GM21447 (cell line): ENCODE measurements around the gene REG3A.

Experiments
- ATAC-seq: cut with Tn5 transposase; IDR thresholded peaks from one replicate; pipeline ENCODE4 v1.9.1; 2021; ENCODE audit not compliant: unreplicated experiment

REG3A gene

GRCh38 chr2:79122676-79123075, 36.9 kb downstream of the REG3A start:
- ATAC-seq, result no peak

GRCh38 chr2:79120194-79120713, 39.3 kb downstream of the REG3A start, which contains the start of gene REG1A:
REG1A (plus strand) TSS chr2:79120488; CDS start chr2:79120862, 374 bp downstream.
- ATAC-seq, result no peak

DNA sequence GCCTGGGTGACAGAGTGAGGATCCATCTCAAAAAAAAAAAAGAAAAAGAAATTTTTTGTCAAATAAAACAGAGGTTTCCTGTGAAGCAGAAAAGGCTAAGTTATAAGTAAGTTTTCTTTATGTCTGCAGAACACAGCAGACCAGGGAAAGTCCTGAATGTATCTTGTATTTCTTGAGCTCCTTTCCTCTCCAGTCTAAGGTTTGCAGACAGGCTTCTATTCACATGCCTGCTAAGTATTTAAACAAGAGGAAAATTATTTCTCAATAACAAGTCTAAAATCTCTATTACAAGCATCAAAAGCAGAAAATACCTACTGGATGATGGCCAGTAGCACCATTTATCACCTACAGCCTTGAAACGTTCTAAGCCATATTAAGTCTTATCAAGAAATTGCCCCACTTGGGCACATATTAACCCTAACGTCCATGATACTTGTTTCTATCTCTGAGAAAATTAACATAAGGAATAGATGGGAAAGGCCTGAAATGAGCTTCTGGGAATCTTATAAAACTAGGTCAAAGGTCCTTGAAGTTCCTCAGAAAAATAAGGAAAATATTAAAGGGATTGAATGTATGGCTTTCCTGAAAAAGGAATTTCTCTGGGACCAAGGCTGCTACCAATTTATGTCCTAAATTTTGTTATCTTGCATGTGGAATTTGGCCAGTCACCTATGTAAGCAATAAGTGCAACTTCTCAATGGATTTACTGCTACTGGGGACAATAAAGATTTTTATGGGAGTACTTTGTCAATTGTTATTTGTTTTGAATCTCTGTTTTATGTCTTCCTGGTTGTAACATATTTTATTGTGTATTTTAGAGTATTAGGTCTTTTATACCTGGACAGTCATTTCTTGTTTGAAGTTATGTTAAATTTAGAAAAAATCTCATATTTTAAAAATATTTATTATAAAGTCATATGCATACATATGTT, 42.3 kb downstream of the REG3A start:
- no peak for ATAC-seq

- ATAC-seq, result no peak
Observed at GRCh38 chr2:79114797-79115494, 44.6 kb downstream of the REG3A start.

- ATAC-seq, result no peak
Observed at GRCh38 chr2:79112269-79112668, 47.3 kb downstream of the REG3A start.
